HepG2 (cell line): Measurements from ENCODE around the gene JSRP1. TPM values are rescaled to one million over a fixed set of nuclear protein-coding genes. Genes with fewer than 3 reads are reported as not detected.
A peak's percentile ranks its signal among the peaks of the same experiment; 100 is the strongest.

Experiments
- HMG20A ChIP-seq: IDR thresholded peaks from 2 replicates; pipeline ENCODE4 v1.6.1; 2016; ENCODE audit warnings: borderline replicate concordance
- KDM4B ChIP-seq: sonication (generic); formaldehyde crosslinking; IDR thresholded peaks from 2 replicates; pipeline ENCODE4 v1.4.0; 2020; ENCODE audit warnings: missing genetic modification reagents
- MED13 ChIP-seq: sonication (generic); formaldehyde crosslinking; IDR thresholded peaks from 2 replicates; pipeline ENCODE4 v1.5.0; 2020; ENCODE audit warnings: missing genetic modification reagents
- MEF2D ChIP-seq: sonication (generic); formaldehyde crosslinking; IDR thresholded peaks from 2 replicates; pipeline ENCODE4 v1.5.1; 2020; ENCODE audit warnings: mild to moderate bottlenecking, missing genetic modification reagents
- NFYB ChIP-seq: sonication (generic); formaldehyde crosslinking; IDR thresholded peaks from 2 replicates; pipeline ENCODE4 v1.4.0; 2020; ENCODE audit warnings: missing genetic modification reagents
- SATB2 ChIP-seq: sonication (generic); formaldehyde crosslinking; IDR thresholded peaks from 2 replicates; pipeline ENCODE4 v1.5.0; 2020; ENCODE audit warnings: missing genetic modification reagents
- SP1 ChIP-seq, 2 experiments: fragments of 450-650 bp in 1 of 2; sonication (generic) in 1 of 2; formaldehyde crosslinking in 1 of 2; IDR thresholded peaks; 2 replicates each; pipeline versions ENCODE4 v1.4.0 to v1.6.1; 2016 to 2020; ENCODE audit warnings: missing genetic modification reagents in 1 of 2
- SUZ12 ChIP-seq: fragments of 150-350 bp; IDR thresholded peaks from 2 replicates; pipeline ENCODE4 v1.6.1; 2014; ENCODE audit warnings: low read depth, low read length
- ZBTB3 ChIP-seq: sonication (generic); formaldehyde crosslinking; IDR thresholded peaks from 2 replicates; pipeline ENCODE4 v1.4.0; 2020; ENCODE audit warnings: low read depth, mild to moderate bottlenecking, moderate library complexity, missing genetic modification reagents, borderline replicate concordance
- ZNF124 ChIP-seq: sonication (generic); formaldehyde crosslinking; IDR thresholded peaks from 2 replicates; pipeline ENCODE4 v1.4.0; 2020; ENCODE audit warnings: missing genetic modification reagents
- polyA plus RNA-seq, 8 experiments: library from polyadenylated mRNA; depleted of rRNA in 3 of 8; stranded (reverse) in 7 of 8; unstranded in 1 of 8; fragments of >200 nt; fragmentation: Illumina TruSeq in 4 of 8; extraction: Trizol in 4 of 8; gene quantifications; 2 replicates each; pipeline versions ENCODE4 v1.2.1 to v1.2.3, GENCODE V29; 2011 to 2016; ENCODE audit warnings: low read depth in 4 of 8, missing spikeins in 1 of 8, mixed read lengths in 1 of 8; ENCODE audit not compliant: insufficient read depth in 1 of 8
- total RNA-seq, 5 experiments: library from RNA; depleted of rRNA; stranded (reverse); fragments of >200 nt; fragmentation: Illumina TruSeq; extraction: Trizol; gene quantifications; 2 replicates each; pipeline ENCODE4 v1.2.3, GENCODE V29; 2016; ENCODE audit warnings: low read depth in 1 of 5
- TF ChIP-seq, protein P1 (sequence below): sonication (generic); formaldehyde crosslinking; IDR thresholded peaks from 2 replicates; pipeline ENCODE4 v1.8.0; 2022; ENCODE audit warnings: missing genetic modification reagents, mild to moderate bottlenecking, moderate library complexity, borderline replicate concordance
- TF ChIP-seq, protein P2 (sequence below): sonication (generic); formaldehyde crosslinking; IDR thresholded peaks from 2 replicates; pipeline ENCODE4 v1.5.1; 2020; ENCODE audit warnings: missing genetic modification reagents, mild to moderate bottlenecking, borderline replicate concordance
- TF ChIP-seq, protein P3 (sequence below): sonication (generic); formaldehyde crosslinking; conservative IDR thresholded peaks from 2 replicates; pipeline ENCODE4 v1.8.1; 2023; ENCODE audit warnings: missing genetic modification reagents
- TF ChIP-seq, protein P4 (sequence below), 2 experiments: fragments of 450-650 bp in 1 of 2; sonication (generic) in 1 of 2; formaldehyde crosslinking; IDR thresholded peaks; 2 replicates each; pipeline versions ENCODE4 v1.5.0 to v1.8.0; 2020 to 2022; ENCODE audit warnings: mild to moderate bottlenecking in 1 of 2, missing genetic modification reagents in 1 of 2
- TF ChIP-seq, protein P5 (sequence below): sonication (generic); formaldehyde crosslinking; IDR thresholded peaks from 2 replicates; pipeline ENCODE4 v1.8.0; 2022; ENCODE audit warnings: low read depth, missing genetic modification reagents

The JSRP1 gene
- total and polyA plus RNA-seq, 2 of the 13 experiments (the other 11 are each of a cell fraction or from before 2014, with no cell fraction given): 0.16 to 0.38 TPM

DNA sequence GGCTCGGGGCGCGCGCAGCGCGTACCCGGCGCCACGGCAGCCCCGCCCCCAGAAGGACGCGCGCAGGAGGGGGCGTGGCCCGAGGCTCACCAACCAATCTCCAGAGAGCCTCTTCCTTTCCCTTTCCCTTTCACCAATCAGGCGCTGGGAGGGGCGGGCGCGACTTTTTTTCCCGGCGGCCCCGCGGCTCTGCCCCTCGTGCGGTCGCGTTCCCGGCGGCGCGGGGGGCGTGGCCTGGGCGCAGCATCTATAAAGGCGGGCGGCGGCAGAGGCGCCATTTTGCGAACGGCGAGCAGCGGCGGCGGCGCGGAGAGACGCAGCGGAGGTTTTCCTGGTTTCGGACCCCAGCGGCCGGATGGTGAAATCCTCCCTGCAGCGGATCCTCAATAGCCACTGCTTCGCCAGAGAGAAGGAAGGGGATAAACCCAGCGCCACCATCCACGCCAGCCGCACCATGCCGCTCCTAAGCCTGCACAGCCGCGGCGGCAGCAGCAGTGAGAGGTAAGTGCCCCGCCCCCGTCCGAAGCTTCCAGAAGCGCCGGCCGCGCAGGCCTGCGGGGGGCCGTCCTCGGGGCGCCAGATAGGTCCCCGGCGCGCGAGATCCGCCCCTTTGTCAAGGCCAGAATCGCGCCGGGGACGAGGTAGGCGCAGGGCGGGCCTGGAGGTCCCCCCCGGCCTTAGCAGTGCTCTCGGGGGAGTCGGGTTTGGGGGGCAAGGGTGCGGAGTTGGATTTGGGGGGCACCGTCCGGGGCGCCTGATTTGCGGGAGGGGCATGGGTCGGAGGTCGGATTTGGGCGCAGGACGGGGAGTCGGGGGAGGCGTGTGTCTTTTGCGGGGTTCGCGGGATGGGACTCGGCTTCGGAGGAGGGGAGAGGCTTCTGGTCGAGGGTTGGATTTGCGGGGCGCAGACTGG, 13.3 kb upstream of the JSRP1 start (continued):
- peak; percentile 39; the same call in 1 of the 2 replicates for TF ChIP-seq MED13 (CRISPR knock-in tag)
- TF ChIP-seq HMG20A (CRISPR knock-in tag): no peak
- TF ChIP-seq, protein P1, sequence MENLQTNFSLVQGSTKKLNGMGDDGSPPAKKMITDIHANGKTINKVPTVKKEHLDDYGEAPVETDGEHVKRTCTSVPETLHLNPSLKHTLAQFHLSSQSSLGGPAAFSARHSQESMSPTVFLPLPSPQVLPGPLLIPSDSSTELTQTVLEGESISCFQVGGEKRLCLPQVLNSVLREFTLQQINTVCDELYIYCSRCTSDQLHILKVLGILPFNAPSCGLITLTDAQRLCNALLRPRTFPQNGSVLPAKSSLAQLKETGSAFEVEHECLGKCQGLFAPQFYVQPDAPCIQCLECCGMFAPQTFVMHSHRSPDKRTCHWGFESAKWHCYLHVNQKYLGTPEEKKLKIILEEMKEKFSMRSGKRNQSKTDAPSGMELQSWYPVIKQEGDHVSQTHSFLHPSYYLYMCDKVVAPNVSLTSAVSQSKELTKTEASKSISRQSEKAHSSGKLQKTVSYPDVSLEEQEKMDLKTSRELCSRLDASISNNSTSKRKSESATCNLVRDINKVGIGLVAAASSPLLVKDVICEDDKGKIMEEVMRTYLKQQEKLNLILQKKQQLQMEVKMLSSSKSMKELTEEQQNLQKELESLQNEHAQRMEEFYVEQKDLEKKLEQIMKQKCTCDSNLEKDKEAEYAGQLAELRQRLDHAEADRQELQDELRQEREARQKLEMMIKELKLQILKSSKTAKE: no peak
- no peak for TF ChIP-seq ZBTB3 (CRISPR knock-in tag)
- TF ChIP-seq KDM4B (CRISPR knock-in tag): 0 out of 2 replicates have a peak, but pooled peaks have one; percentile 31
- TF ChIP-seq ZNF124 (CRISPR knock-in tag): peak; percentile 76; the same call in 1 of the 2 replicates
- TF ChIP-seq SATB2: peak; percentile 50; the same call in 1 of the 2 replicates
- TF ChIP-seq, protein P2, sequence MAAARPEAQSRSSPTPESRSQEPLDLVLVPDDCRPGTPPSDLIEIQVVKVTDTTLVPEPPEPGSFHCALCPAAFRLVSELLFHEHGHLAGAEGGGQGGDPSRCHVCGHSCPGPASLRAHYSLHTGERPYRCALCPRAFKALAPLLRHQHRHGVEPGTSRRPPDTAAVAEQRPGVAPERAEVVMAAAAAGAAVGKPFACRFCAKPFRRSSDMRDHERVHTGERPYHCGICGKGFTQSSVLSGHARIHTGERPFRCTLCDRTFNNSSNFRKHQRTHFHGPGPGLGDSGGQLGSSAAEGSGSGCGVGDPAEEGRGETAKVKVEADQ (CRISPR knock-in tag): no peak
- TF ChIP-seq, protein P3, sequence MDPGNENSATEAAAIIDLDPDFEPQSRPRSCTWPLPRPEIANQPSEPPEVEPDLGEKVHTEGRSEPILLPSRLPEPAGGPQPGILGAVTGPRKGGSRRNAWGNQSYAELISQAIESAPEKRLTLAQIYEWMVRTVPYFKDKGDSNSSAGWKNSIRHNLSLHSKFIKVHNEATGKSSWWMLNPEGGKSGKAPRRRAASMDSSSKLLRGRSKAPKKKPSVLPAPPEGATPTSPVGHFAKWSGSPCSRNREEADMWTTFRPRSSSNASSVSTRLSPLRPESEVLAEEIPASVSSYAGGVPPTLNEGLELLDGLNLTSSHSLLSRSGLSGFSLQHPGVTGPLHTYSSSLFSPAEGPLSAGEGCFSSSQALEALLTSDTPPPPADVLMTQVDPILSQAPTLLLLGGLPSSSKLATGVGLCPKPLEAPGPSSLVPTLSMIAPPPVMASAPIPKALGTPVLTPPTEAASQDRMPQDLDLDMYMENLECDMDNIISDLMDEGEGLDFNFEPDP (CRISPR knock-in tag): no peak
- TF ChIP-seq, protein P4, sequence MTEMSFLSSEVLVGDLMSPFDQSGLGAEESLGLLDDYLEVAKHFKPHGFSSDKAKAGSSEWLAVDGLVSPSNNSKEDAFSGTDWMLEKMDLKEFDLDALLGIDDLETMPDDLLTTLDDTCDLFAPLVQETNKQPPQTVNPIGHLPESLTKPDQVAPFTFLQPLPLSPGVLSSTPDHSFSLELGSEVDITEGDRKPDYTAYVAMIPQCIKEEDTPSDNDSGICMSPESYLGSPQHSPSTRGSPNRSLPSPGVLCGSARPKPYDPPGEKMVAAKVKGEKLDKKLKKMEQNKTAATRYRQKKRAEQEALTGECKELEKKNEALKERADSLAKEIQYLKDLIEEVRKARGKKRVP (CRISPR knock-in tag; IDR thresholded peaks at IDR 0.05): peak in 1 of 2 experiments; percentile 64; a peak in 2 of 4 replicates
- TF ChIP-seq, protein P5, sequence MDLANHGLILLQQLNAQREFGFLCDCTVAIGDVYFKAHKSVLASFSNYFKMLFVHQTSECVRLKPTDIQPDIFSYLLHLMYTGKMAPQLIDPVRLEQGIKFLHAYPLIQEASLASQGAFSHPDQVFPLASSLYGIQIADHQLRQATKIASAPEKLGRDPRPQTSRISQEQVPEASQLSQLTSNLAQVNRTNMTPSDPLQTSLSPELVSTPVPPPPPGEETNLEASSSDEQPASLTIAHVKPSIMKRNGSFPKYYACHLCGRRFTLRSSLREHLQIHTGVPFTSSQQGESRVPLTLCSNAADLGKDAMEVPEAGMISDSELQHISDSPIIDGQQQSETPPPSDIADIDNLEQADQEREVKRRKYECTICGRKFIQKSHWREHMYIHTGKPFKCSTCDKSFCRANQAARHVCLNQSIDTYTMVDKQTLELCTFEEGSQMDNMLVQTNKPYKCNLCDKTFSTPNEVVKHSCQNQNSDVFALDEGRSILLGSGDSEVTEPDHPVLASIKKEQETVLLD (CRISPR knock-in tag): 0 out of 2 replicates have a peak, but pooled peaks have one; percentile 35
- TF ChIP-seq SUZ12: peak; percentile 22; the same call in 1 of the 2 replicates
- TF ChIP-seq NFYB (CRISPR knock-in tag): peak; percentile 87
- peak; percentile 71; the same call in 1 of the 2 replicates for TF ChIP-seq SP1 (IDR thresholded peaks at IDR 0.05)
- TF ChIP-seq SP1 (CRISPR knock-in tag; IDR thresholded peaks at IDR 0.05): peak; percentile 98
- TF ChIP-seq MEF2D: no peak
